ENCODE measurements around the gene COL9A2.
"Not testable (repeated sequence)": the region's sequence is repeated elsewhere in the genome, so short reads cannot be mapped to it uniquely, and the experiment has no call there.

The COL9A2 gene

DNA sequence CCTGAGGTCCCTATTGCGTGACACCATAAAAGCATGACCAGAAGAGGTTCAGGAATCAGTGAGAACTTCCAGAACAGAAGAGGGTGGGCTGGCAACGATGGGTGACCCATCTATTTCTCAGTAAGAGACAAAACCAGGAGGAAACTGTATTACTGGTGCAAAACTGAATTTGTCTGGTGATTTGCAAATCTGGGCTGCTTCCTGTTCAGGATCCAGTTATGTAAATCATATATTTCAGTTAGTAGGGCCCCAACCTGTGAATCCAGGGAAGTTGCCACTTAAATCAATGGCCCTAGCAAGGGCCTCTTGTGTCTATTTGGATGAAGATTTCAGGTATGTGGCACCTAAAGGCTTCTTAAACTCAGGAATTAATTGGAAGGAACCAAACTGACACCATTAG lies 33.3 kb upstream of the COL9A2 start:
- Histone ChIP-seq H3K4me3 (ENCODE audit: low read depth, low read length) (no peak overlapping the region), H3K36me3 (replicated peaks) (no peaks in the 10 kb centered on the region), H3K27ac (no peak overlapping the region), H3K27me3 (replicated peaks) (no peaks in the 10 kb centered on the region)
- TF ChIP-seq, protein P1, sequence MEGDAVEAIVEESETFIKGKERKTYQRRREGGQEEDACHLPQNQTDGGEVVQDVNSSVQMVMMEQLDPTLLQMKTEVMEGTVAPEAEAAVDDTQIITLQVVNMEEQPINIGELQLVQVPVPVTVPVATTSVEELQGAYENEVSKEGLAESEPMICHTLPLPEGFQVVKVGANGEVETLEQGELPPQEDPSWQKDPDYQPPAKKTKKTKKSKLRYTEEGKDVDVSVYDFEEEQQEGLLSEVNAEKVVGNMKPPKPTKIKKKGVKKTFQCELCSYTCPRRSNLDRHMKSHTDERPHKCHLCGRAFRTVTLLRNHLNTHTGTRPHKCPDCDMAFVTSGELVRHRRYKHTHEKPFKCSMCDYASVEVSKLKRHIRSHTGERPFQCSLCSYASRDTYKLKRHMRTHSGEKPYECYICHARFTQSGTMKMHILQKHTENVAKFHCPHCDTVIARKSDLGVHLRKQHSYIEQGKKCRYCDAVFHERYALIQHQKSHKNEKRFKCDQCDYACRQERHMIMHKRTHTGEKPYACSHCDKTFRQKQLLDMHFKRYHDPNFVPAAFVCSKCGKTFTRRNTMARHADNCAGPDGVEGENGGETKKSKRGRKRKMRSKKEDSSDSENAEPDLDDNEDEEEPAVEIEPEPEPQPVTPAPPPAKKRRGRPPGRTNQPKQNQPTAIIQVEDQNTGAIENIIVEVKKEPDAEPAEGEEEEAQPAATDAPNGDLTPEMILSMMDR (IDR thresholded peaks at IDR 0.05; ENCODE audit: low read depth, low read length, missing control alignments): no peak
- DNase-seq: no peak
- in situ Hi-C loops (cut with HindIII; ENCODE audit: low pct_ligation_motif_present, low sequenced_read_pairs): no loop called here

DNA sequence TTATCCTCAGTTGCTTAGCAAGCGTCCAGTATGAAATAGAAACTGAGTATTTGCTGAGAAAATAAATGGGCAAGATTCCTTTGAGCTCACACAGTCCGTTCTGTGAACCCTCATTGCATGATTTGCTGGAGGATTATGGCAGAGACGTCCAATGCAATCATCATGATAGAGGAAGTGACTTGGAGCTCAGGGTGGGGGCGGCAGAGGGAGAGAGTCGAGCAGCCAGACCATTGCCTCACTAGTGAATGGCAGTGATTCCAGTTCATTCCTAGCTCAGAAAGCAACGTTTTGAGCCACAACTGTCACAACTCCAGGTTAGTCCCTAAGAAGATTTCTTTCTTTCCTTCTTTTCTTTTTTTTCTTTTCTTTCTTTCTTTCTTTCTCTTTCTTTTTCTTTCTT lies 27.5 kb upstream of the COL9A2 start:
- peak; percentile 65 for DNase-seq
- in situ Hi-C loops (cut with HindIII; ENCODE audit: low pct_ligation_motif_present, low sequenced_read_pairs): no loop called here
- H3K27ac ChIP-seq: no peak overlapping the region
- H3K36me3 ChIP-seq (replicated peaks): no peaks in the 10 kb centered on the region
- H3K4me3 ChIP-seq (ENCODE audit: low read depth, low read length): no peak overlapping the region
- TF ChIP-seq, protein P1 (IDR thresholded peaks at IDR 0.05; ENCODE audit: low read depth, low read length, missing control alignments): peak; percentile 19
- H3K27me3 ChIP-seq (replicated peaks): no peaks in the 10 kb centered on the region

DNA sequence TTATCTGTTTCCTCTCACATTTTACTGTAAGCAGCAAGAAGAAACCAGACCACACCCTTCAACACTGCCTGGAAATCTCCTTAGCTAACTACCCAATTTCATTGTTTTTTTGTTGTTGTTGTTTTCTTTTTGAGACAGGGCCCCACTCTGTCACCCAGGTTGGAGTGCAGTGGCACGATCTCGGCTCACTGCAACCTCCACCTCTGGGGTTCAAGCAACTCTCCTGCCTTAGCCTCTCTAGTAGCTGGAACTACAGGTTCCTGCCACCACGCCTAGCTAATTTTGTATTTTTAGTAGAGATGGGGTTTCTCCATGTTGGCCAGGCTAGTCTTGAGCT lies 25.3 kb upstream of the COL9A2 start:
- H3K27me3 ChIP-seq (replicated peaks); in situ Hi-C loops (cut with HindIII; ENCODE audit: low pct_ligation_motif_present, low sequenced_read_pairs); H3K27ac ChIP-seq; H3K4me3 ChIP-seq (ENCODE audit: low read depth, low read length); DNase-seq; H3K36me3 ChIP-seq (replicated peaks): not testable (repeated sequence)

DNA sequence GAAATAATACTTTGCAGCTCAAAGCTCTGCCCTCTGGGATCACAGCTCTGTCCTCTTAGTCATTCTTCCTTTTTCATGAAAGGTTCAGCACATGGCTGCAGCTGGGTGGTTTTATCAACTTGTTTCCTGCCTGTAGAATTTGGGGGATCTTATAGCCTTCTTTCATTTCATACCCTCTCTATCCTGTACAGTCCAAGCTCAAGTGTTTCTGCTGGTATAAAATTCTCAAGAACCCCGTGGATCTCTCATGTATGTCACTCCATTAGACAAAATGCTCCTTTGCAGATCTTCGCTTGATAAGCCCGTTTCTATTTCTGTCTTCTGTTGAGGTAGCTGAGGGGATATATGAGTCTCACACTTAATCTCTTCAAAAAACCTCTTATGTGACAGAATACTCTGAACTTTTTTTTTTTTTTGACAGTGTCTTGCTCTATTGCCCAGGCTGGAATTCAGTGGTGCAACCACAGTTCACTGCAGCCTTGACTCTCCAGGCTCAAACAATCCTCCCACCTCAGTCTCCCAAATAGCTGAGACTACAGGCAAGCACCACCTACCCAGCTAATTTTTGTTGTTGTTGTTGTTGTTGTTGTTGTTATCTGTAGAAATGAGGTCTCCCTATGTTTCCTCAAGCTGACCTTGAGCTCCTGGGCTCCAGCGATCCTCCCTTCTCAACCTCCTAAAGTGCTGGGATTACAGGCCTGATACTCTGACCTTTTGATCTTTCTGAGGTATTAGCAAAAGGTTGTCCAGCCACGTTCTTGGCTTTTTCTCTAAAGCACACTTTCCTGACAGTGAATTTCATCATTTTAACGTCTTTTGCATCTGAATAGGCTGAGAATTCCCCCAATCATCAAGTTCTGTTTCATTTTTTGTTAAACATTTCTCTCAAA lies 24.6 kb upstream of the COL9A2 start:
- DNase-seq: no peak
- Histone ChIP-seq H3K4me3 (ENCODE audit: low read depth, low read length) (no peak overlapping the region), H3K27ac (no peak overlapping the region), H3K36me3 (replicated peaks) (no peaks in the 10 kb centered on the region), H3K27me3 (replicated peaks) (no peaks in the 10 kb centered on the region)
- TF ChIP-seq, protein P1 (IDR thresholded peaks at IDR 0.05; ENCODE audit: low read depth, low read length, missing control alignments): no peak
- in situ Hi-C loops (cut with HindIII; ENCODE audit: low pct_ligation_motif_present, low sequenced_read_pairs): no loop called here

DNA sequence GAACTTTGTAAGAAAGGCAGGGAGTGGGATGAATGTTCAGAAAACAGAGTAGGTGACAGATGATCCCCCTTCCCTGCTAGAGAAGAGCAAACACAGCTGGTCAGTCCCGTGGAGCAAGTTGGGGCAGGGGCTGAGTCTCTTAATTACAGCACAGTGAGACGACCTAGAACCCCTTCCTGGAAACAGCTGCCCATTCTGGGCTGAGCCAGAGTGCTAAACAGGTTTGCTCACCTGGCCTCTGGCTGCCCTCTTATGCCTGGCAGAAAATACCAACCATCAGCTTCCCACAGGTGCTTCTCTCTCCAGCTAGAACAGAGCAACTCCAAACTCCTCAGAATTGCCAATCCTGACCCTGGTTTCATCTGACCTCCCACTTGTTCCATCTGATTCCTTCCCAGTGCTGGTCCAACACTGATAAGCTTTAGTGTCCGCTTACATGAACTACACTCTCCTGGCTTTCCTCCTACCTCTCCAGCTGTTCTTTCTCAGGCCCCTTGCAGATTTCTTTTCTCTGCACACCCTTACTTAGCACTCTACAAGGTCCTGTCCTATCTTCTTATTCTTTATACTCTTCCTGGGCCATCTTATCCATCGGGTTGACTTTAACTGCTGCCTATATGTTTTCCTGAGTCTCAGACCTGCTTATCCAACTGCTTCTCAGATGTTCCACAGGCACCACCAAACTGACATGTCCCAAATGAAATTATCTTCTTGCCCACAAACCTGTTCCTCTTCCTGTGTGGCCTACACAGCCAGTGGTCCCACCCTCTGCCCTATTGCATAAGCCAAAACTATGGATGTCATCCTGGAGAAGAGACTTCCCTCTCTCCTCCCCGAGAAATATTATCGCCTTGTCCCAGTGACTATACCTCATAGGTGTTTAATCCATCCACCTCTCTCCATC lies 22.6 kb upstream of the COL9A2 start:
- TF ChIP-seq, protein P1 (IDR thresholded peaks at IDR 0.05; ENCODE audit: low read depth, low read length, missing control alignments): no peak
- no peaks in the 10 kb centered on the region for H3K27me3 ChIP-seq (replicated peaks)
- H3K36me3 ChIP-seq (replicated peaks): no peaks in the 10 kb centered on the region
- in situ Hi-C loops (cut with HindIII; ENCODE audit: low pct_ligation_motif_present, low sequenced_read_pairs): no loop called here
- DNase-seq: no peak
- H3K27ac ChIP-seq: no peak overlapping the region
- no peak overlapping the region for H3K4me3 ChIP-seq (ENCODE audit: low read depth, low read length)

DNA sequence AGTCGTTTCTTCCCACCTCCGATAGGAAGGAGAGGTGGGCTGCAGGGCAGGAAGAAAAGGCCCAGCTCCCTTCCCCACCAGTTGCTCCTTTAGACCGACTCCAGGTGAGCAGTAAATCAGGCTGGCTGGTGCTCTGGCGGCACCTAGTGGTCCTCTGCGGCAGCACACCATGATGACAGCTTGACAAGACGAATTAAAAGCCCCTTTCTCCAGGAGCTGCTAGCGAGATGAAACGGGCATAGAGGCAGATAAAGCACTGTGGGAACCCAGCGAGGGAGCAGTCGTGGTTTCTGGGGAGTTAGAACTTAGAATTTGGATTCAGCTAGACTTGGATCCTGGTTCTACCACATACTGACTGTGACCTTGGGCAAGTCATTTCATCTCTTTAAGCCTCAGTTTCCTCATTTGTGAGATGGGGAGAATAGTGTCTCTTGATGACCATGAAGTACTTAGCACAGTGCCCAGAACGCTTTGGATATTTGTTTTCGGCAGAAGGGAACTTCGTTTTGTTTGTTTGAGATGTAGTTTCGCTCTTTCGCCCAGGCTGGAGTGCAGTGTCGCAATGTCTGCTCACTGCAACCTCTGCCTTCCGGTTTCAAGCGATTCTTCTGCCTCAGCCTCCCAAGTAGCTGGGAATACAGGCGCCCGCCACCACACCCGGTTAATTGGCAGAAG lies 21.8 kb upstream of the COL9A2 start:
- H3K27me3 ChIP-seq (replicated peaks): no peaks in the 10 kb centered on the region

More for the DNA sequence above, 21.8 kb upstream of the COL9A2 start:
- in situ Hi-C loops (cut with HindIII; ENCODE audit: low pct_ligation_motif_present, low sequenced_read_pairs): no loop called here
- DNase-seq: peak; percentile 82
- Histone ChIP-seq H3K27ac (no peak overlapping the region), H3K4me3 (ENCODE audit: low read depth, low read length) (no peak overlapping the region), H3K36me3 (replicated peaks) (no peaks in the 10 kb centered on the region)
- TF ChIP-seq, protein P1 (IDR thresholded peaks at IDR 0.05; ENCODE audit: low read depth, low read length, missing control alignments): peak; percentile 100
